IMR-90 (cell line): Measurements from ENCODE around the gene ASAP2. TPM values are rescaled to one million over a fixed set of nuclear protein-coding genes. Genes with fewer than 3 reads are reported as not detected.

Experiments used
- ATAC-seq: fragments of 200-7000 bp; cut with Tn5 transposase; 2 replicates; pipeline ENCODE4 v1.9.1; 2020; ENCODE audit warnings: low read depth, mild to moderate bottlenecking, moderate library complexity
- BruUV-seq: library from RNA; stranded (reverse); fragments of 400-500 nt; replicated peaks from 2 replicates; lab custom pipeline; 2021; lab: Mats Ljungman, UMichigan
- CTCF ChIA-PET: fragments of 300-600 bp; formaldehyde crosslinking; extraction: SDS; loops from one replicate; lab custom pipeline; 2021; ENCODE audit warnings: antibody characterized with exemption; lab: Yijun Ruan, JAX
- POLR2A ChIA-PET: fragments of 300-600 bp; sonication (Branson Sonifier 250); formaldehyde crosslinking; loops from one replicate; lab custom pipeline; 2022; ENCODE audit warnings: antibody characterized with exemption; ENCODE audit not compliant: unreplicated experiment; lab: Charles Lee
- DNase-seq: peaks from one replicate; pipeline ENCODE4 v3.0.0; 2013
- H2AFZ ChIP-seq: replicated peaks from 2 replicates; pipeline ENCODE3; 2013; ENCODE audit warnings: low read length, mild to moderate bottlenecking; ENCODE audit not compliant: poor library complexity
- H2AK5ac ChIP-seq: 2 replicates; pipeline ENCODE4 v1.6.1; 2013; ENCODE audit warnings: low read depth, low read length, inconsistent platforms
- H2AK9ac ChIP-seq: replicated peaks from 2 replicates; pipeline ENCODE3; 2013; ENCODE audit warnings: mild to moderate bottlenecking, low read depth, low read length, moderate library complexity; ENCODE audit not compliant: poor library complexity
- H2BK120ac ChIP-seq: 2 replicates; pipeline ENCODE4 v1.6.1; 2013; ENCODE audit warnings: low read depth, low read length, inconsistent platforms
- H2BK15ac ChIP-seq: 3 replicates; pipeline ENCODE4 v1.6.1; 2013; ENCODE audit warnings: low read depth, low read length, inconsistent platforms
- H2BK20ac ChIP-seq: 2 replicates; pipeline ENCODE4 v1.6.1; 2013; ENCODE audit warnings: low read depth, mild to moderate bottlenecking, inconsistent platforms, low read length, moderate library complexity
- H2BK5ac ChIP-seq: 2 replicates; pipeline ENCODE4 v1.6.1; 2013; ENCODE audit warnings: mild to moderate bottlenecking, low read depth, low read length, inconsistent platforms; ENCODE audit not compliant: poor library complexity, severe bottlenecking
- H3K14ac ChIP-seq: replicated peaks from 2 replicates; pipeline ENCODE4 v1.6.1; 2013; ENCODE audit warnings: low read depth, low read length, inconsistent platforms
- H3K18ac ChIP-seq: 2 replicates; pipeline ENCODE4 v1.6.1; 2013; ENCODE audit warnings: low read depth, low read length, control low read depth
- H3K23ac ChIP-seq: 2 replicates; pipeline ENCODE4 v1.6.1; 2013; ENCODE audit warnings: low read depth, low read length, inconsistent platforms
- H3K27ac ChIP-seq: 2 replicates; pipeline ENCODE4 v1.5.1; 2013; ENCODE audit warnings: mild to moderate bottlenecking, control low read depth, low read length; ENCODE audit not compliant: insufficient read depth
- H3K27me3 ChIP-seq: 2 replicates; pipeline ENCODE4 v1.6.1; 2013; ENCODE audit warnings: low read length; ENCODE audit not compliant: control insufficient read depth, insufficient read depth
- H3K36me3 ChIP-seq: 2 replicates; pipeline ENCODE4 v1.6.1; 2013; ENCODE audit warnings: low read length, mixed read lengths; ENCODE audit not compliant: control insufficient read depth, insufficient read depth
- H3K4ac ChIP-seq: 2 replicates; pipeline ENCODE4 v1.6.1; 2013; ENCODE audit warnings: low read depth, low read length, inconsistent platforms
- H3K4me1 ChIP-seq: 2 replicates; pipeline ENCODE4 v1.6.1; 2013; ENCODE audit warnings: low read length, mixed read lengths; ENCODE audit not compliant: control insufficient read depth, insufficient read depth
- H3K4me2 ChIP-seq: 2 replicates; pipeline ENCODE4 v1.6.1; 2013; ENCODE audit warnings: low read depth, mild to moderate bottlenecking, control low read depth, low read length, moderate library complexity
- H3K4me3 ChIP-seq: 2 replicates; pipeline ENCODE4 v1.5.1; 2013; ENCODE audit warnings: low read depth, mild to moderate bottlenecking, control low read depth, low read length, moderate library complexity; ENCODE audit not compliant: insufficient read depth
- H3K56ac ChIP-seq: 2 replicates; pipeline ENCODE4 v1.6.1; 2013; ENCODE audit warnings: low read length, inconsistent platforms; ENCODE audit not compliant: insufficient read depth; ENCODE audit errors: extremely low read depth
- H3K79me1 ChIP-seq, 2 experiments: 2 replicates each; pipeline ENCODE4 v1.6.1; 2013; ENCODE audit warnings: low read length in 2 of 2, inconsistent platforms in 1 of 2, low read depth in 1 of 2
- H3K9ac ChIP-seq: 2 replicates; pipeline ENCODE4 v1.6.1; 2013; ENCODE audit warnings: low read depth, low read length, control low read depth
- H3K9me1 ChIP-seq: 2 replicates; pipeline ENCODE4 v1.6.1; 2013; ENCODE audit warnings: low read length, inconsistent platforms; ENCODE audit not compliant: insufficient read depth
- H3K9me3 ChIP-seq: 2 replicates; pipeline ENCODE4 v1.6.1; 2013; ENCODE audit warnings: low read length; ENCODE audit not compliant: control insufficient read depth, insufficient read depth
- H4K20me1 ChIP-seq: 2 replicates; pipeline ENCODE4 v1.6.1; 2013; ENCODE audit warnings: low read length, inconsistent platforms; ENCODE audit not compliant: insufficient read depth
- H4K5ac ChIP-seq: 2 replicates; pipeline ENCODE4 v1.6.1; 2013; ENCODE audit warnings: mild to moderate bottlenecking, low read depth, low read length, control low read depth
- H4K8ac ChIP-seq, 2 experiments: 2 replicates each; pipeline ENCODE4 v1.6.1; 2013; ENCODE audit warnings: low read depth in 2 of 2, low read length in 2 of 2, control low read depth in 1 of 2, inconsistent platforms in 1 of 2
- H4K91ac ChIP-seq: 2 replicates; pipeline ENCODE4 v1.6.1; 2013; ENCODE audit warnings: low read depth, low read length, inconsistent platforms; ENCODE audit not compliant: insufficient read depth
- CHD1 ChIP-seq: IDR thresholded peaks from 2 replicates; pipeline ENCODE4 v1.6.1; 2012; ENCODE audit warnings: low read depth, low read length, improper control_type of control experiment
- MXI1 ChIP-seq: IDR thresholded peaks from 2 replicates; pipeline ENCODE4 v1.6.1; 2012; ENCODE audit warnings: low read depth, mild to moderate bottlenecking, low read length, moderate library complexity, borderline replicate concordance
- NFE2L2 ChIP-seq: fragments of 150-350 bp; IDR thresholded peaks from 2 replicates; pipeline ENCODE4 v1.6.1; 2016; ENCODE audit warnings: low read depth, mild to moderate bottlenecking, low read length
- POLR2A ChIP-seq: IDR thresholded peaks from 2 replicates; pipeline ENCODE4 v1.6.1; 2012; ENCODE audit warnings: mild to moderate bottlenecking, low read depth, low read length
- whole genome bisulfite sequencing, 2 experiments: methylation state at CpG; one replicate each; pipeline versions ENCODE4 v1.1.5 to v1.1.7; 2013; ENCODE audit warnings: missing lambda C conversion rate in 2 of 2; ENCODE audit not compliant: insufficient read length in 1 of 2; ENCODE audit errors: extremely low coverage in 2 of 2; 5-methylcytosine and 5-hydroxymethylcytosine counted together
- dilution Hi-C: fragments of 300-500 bp; cut with HindIII; formaldehyde crosslinking; loops from one replicate; pipeline ENCODE4 v1.14.3; 2018; ENCODE audit warnings: low sequenced_read_pairs; ENCODE audit not compliant: unreplicated experiment
- in situ Hi-C: fragments of 300-500 bp; cut with MboI; formaldehyde crosslinking; loops from 3 replicates; pipeline ENCODE4 v1.14.3; 2019; ENCODE audit warnings: low sequenced_read_pairs, inconsistent platforms, mixed read lengths
- intact Hi-C: fragments of 100-400 bp; cut with micrococcal nuclease; formaldehyde crosslinking; loops from 2 replicates; pipeline ENCODE4 v1.10.0; 2022
- polyA plus RNA-seq, 3 experiments: library from polyadenylated mRNA; depleted of rRNA; stranded (reverse); fragments of >200 nt; gene quantifications; 2 replicates each; pipeline ENCODE4 v1.2.3, GENCODE V29; 2012; ENCODE audit warnings: low replicate concordance in 1 of 3
- total RNA-seq: library from RNA; depleted of rRNA; stranded (reverse); fragments of >200 nt; gene quantifications from 2 replicates; pipeline ENCODE4 v1.2.3, GENCODE V29; 2012
- TF ChIP-seq, protein P1 (sequence below): fragments of 150-350 bp; IDR thresholded peaks from 2 replicates; pipeline ENCODE4 v1.6.1; 2016; ENCODE audit warnings: low read depth, mild to moderate bottlenecking, low read length, moderate library complexity, borderline replicate concordance

The ASAP2 gene
- total and polyA plus RNA-seq, 2 of the 4 experiments (the other 2 are of a cell fraction) = 19.7 to 28.1 TPM

DNA sequence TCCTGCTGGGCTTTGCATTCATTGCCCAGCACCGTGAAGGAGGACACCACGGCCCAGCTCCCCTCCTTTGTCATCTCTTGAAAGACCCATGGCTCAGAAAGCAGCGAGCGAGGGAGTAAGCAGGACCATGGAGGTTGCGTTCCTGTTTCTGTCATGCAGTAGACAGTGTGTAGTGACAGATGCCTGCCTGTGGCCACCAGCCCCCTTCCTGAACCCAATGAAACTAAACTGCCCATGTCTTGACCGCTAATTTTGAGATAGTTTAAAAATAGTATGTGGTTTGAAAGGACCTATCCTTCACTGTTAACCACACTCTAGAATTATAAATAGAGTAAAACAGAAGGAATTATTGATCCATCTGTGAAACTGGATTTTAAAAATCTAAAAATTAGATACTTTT lies 88.2 kb downstream of the ASAP2 start:
- Histone ChIP-seq H2BK15ac (no peak overlapping the region), H3K56ac (no peak overlapping the region), H2AK9ac (no peak overlapping the region), H3K9me3 (no peaks in the 10 kb centered on the region), H4K20me1 (peaks cover 35% of the 10 kb centered on the region; the same call in 1 of the 2 replicates), H3K4me2 (no peak overlapping the region), H4K91ac (no peak overlapping the region; the same call in 1 of the 2 replicates), H3K18ac (no peak overlapping the region), H3K27ac (no peak overlapping the region), H3K79me1 (peaks cover 60 to 85% of the 10 kb centered on the region in 2 experiments), H2BK5ac (no peak overlapping the region), H3K4me3 (no peak overlapping the region), H3K27me3 (no peaks in the 10 kb centered on the region), H3K36me3 (peaks cover 6% of the 10 kb centered on the region), H3K9me1 (peaks cover 36% of the 10 kb centered on the region), H4K8ac (no peak overlapping the region), H3K23ac (no peak overlapping the region), H2BK20ac (no peak overlapping the region), H3K4ac (0 out of 2 replicates have a peak overlapping the region, but pooled peaks have one; percentile 19), H2AFZ (no peak overlapping the region), H3K14ac (no peak overlapping the region), H4K5ac (no peak overlapping the region), H2AK5ac (no peak overlapping the region; the same call in 1 of the 2 replicates), H3K9ac (no peak overlapping the region), H2BK120ac (no peak overlapping the region), H3K4me1 (peaks cover 2% of the 10 kb centered on the region)
- intact Hi-C loops (no loop called here), in situ Hi-C loops (no loop called here), dilution Hi-C loops (no loop called here)
- TF ChIP-seq NFE2L2 (no peak), CHD1 (no peak), MXI1 (no peak), POLR2A (no peak)
- TF ChIP-seq, protein P1, sequence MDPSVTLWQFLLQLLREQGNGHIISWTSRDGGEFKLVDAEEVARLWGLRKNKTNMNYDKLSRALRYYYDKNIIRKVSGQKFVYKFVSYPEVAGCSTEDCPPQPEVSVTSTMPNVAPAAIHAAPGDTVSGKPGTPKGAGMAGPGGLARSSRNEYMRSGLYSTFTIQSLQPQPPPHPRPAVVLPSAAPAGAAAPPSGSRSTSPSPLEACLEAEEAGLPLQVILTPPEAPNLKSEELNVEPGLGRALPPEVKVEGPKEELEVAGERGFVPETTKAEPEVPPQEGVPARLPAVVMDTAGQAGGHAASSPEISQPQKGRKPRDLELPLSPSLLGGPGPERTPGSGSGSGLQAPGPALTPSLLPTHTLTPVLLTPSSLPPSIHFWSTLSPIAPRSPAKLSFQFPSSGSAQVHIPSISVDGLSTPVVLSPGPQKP = no peak
- POLR2A ChIA-PET = no interaction called here
- BruUV-seq = no TSS peak
- ATAC-seq (no peak), DNase-seq (no peak)
- CTCF ChIA-PET = no interaction called here
- WGBS, 2 experiments = no CpG with 5 or more reads among the region's 6 CpGs
